Measurements from ENCODE around the gene UPB1.
A peak's percentile ranks its signal among the peaks of the same experiment; 100 is the strongest.

The UPB1 gene

GRCh38 chr22:24504540-24504939 lies 9.4 kb downstream of the UPB1 start:
- H3K36me3 Mint-ChIP-seq (ENCODE audit: low read depth), result no peaks in the 10 kb centered on the region
- H3K4me3 Mint-ChIP-seq, result no peak overlapping the region
- no peak overlapping the region for H3K27ac Mint-ChIP-seq
- TF ChIP-seq CTCF (IDR thresholded peaks at IDR 0.05), result no peak
- DNase-seq, result no peak
- H3K27me3 Mint-ChIP-seq (ENCODE audit: low read depth, poor library complexity), result peaks cover 83% of the 10 kb centered on the region
- H3K4me1 Mint-ChIP-seq, result peaks cover 41% of the 10 kb centered on the region
- H3K9me3 Mint-ChIP-seq, result no peaks in the 10 kb centered on the region

- Mint-ChIP-seq H3K27me3 (ENCODE audit: low read depth, poor library complexity) (peaks cover 81% of the 10 kb centered on the region), H3K27ac (no peak overlapping the region), H3K9me3 (no peaks in the 10 kb centered on the region), H3K36me3 (ENCODE audit: low read depth) (no peaks in the 10 kb centered on the region), H3K4me1 (peaks cover 35% of the 10 kb centered on the region), H3K4me3 (no peak overlapping the region)
- DNase-seq, result no peak
- TF ChIP-seq CTCF (IDR thresholded peaks at IDR 0.05), result no peak
Measured at GRCh38 chr22:24504956-24505736, 10.0 kb downstream of the UPB1 start.

GRCh38 chr22:24506802-24507438 lies 11.8 kb downstream of the UPB1 start:
- no peaks in the 10 kb centered on the region for H3K9me3 Mint-ChIP-seq
- DNase-seq, result no peak
- no peaks in the 10 kb centered on the region for H3K36me3 Mint-ChIP-seq (ENCODE audit: low read depth)
- peaks cover 30% of the 10 kb centered on the region for H3K4me1 Mint-ChIP-seq
- no peak for TF ChIP-seq CTCF (IDR thresholded peaks at IDR 0.05)
- H3K27me3 Mint-ChIP-seq (ENCODE audit: low read depth, poor library complexity), result peaks cover 70% of the 10 kb centered on the region
- peak overlapping the region; percentile 17 for H3K27ac Mint-ChIP-seq
- H3K4me3 Mint-ChIP-seq, result peak overlapping the region; percentile 6

GRCh38 chr22:24507716-24508115 lies 12.6 kb downstream of the UPB1 start:
- peaks cover 32% of the 10 kb centered on the region for H3K4me1 Mint-ChIP-seq
- H3K9me3 Mint-ChIP-seq, result no peaks in the 10 kb centered on the region
- peak overlapping the region; percentile 9 for H3K4me3 Mint-ChIP-seq
- no peak for TF ChIP-seq CTCF (IDR thresholded peaks at IDR 0.05)
- H3K27me3 Mint-ChIP-seq (ENCODE audit: low read depth, poor library complexity), result peaks cover 66% of the 10 kb centered on the region
- DNase-seq, result peak; percentile 43
- no peak overlapping the region for H3K27ac Mint-ChIP-seq
- H3K36me3 Mint-ChIP-seq (ENCODE audit: low read depth), result no peaks in the 10 kb centered on the region

- no peak for DNase-seq
- Mint-ChIP-seq H3K4me1 (peaks cover 32% of the 10 kb centered on the region), H3K9me3 (no peaks in the 10 kb centered on the region), H3K4me3 (no peak overlapping the region), H3K27me3 (ENCODE audit: low read depth, poor library complexity) (peaks cover 66% of the 10 kb centered on the region), H3K27ac (no peak overlapping the region), H3K36me3 (ENCODE audit: low read depth) (no peaks in the 10 kb centered on the region)
- no peak for TF ChIP-seq CTCF (IDR thresholded peaks at IDR 0.05)
Measured at GRCh38 chr22:24510637-24511625, 15.8 kb downstream of the UPB1 start.
